Mesothelial cell of epicardium (in vitro differentiated cells): ENCODE measurements around the gene PQBP1. TPM values are rescaled to one million over a fixed set of nuclear protein-coding genes. Genes with fewer than 3 reads are reported as not detected.

Experiments
- DNase-seq, 2 experiments: peaks; one replicate each; pipeline ENCODE4 v3.0.0; 2021; ENCODE audit warnings: low spot score in 2 of 2; ENCODE audit not compliant: unreplicated experiment in 2 of 2
- H3K27ac Mint-ChIP-seq: 2 replicates; pipeline ENCODE4 v1.8.0; 2021; ENCODE audit warnings: mixed read lengths
- H3K27me3 Mint-ChIP-seq: 2 replicates; pipeline ENCODE4 v1.8.0; 2021; ENCODE audit warnings: low read depth, mixed read lengths
- H3K36me3 Mint-ChIP-seq: 2 replicates; pipeline ENCODE4 v1.8.0; 2021; ENCODE audit warnings: mixed read lengths
- H3K4me1 Mint-ChIP-seq: 2 replicates; pipeline ENCODE4 v1.8.0; 2021; ENCODE audit warnings: mixed read lengths
- H3K4me3 Mint-ChIP-seq: 2 replicates; pipeline ENCODE4 v1.8.0; 2021; ENCODE audit warnings: mild to moderate bottlenecking, moderate library complexity, mixed read lengths
- H3K9me3 Mint-ChIP-seq: 2 replicates; pipeline ENCODE4 v1.8.0; 2021; ENCODE audit warnings: mixed read lengths
- CTCF ChIP-seq: fragments of 200-600 bp; sonication (generic); IDR thresholded peaks from one replicate; pipeline ENCODE4 v1.5.0; 2021; ENCODE audit warnings: antibody characterized with exemption; ENCODE audit not compliant: unreplicated experiment
- total RNA-seq: library from RNA; stranded (reverse); gene quantifications from 3 replicates; pipeline ENCODE4 v1.2.1, GENCODE V29; 2021

PQBP1 gene
- total RNA-seq, 1 donor from 2014 or later, result 62.2 TPM

- no peak for DNase-seq
- H3K27ac Mint-ChIP-seq, result no peak overlapping the region
Observed at GRCh38 chrX:48920718-48921104, 23.0 kb downstream of the PQBP1 start.

DNA sequence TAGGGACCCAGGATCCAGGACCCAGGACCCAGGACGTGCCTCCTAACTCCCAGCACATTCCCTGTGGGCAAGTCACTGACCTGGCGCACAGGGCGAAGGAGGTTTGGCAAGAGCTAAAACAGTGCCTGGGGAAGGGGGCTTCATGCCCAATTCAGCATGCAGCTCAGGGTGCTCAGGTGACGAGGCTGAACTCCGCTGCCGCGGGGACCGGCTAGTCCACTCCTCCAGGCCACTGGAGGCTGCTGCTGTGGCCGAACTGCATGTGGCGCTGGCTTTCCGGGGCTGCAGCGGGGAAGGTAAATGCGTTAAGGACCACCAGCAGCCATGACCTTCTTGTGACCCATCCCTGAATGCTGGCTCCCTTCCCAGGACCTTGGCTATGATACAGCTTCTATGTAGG lies 26.0 kb downstream of the PQBP1 start:
- Mint-ChIP-seq H3K4me1 (peaks cover 7% of the 10 kb centered on the region), H3K27ac (no peak overlapping the region)

More at GRCh38 chrX:48920718-48921104, 23.0 kb downstream of the PQBP1 start:
- Mint-ChIP-seq H3K9me3 (peaks cover 6% of the 10 kb centered on the region), H3K36me3 (peaks cover 12% of the 10 kb centered on the region), H3K4me1 (peaks cover 22% of the 10 kb centered on the region), H3K27me3 (no peaks in the 10 kb centered on the region), H3K4me3 (no peak overlapping the region)
- no peak for TF ChIP-seq CTCF

DNA sequence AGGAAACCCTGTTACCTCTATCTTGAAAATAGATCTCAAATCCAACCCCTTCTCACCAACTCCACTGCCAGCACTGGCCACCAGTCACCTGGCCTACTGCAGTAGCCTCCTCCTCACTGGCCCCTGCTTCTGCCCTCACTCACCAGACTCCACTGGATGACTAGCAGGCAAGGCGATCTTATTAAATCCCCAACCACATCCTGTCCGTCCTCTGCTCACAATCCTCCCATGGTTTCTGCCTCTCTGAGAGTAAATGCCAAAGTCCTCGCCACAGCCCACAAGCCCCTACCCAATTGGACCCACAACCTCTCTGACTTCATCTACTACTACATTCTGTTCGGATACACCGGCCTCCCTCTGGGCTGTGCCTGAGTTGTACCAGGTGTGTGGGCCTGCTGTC lies 26.5 kb downstream of the PQBP1 start:
- H3K4me3 Mint-ChIP-seq, result no peak overlapping the region
- H3K36me3 Mint-ChIP-seq, result peaks cover 15% of the 10 kb centered on the region
- H3K27ac Mint-ChIP-seq, result no peak overlapping the region
- peaks cover 7% of the 10 kb centered on the region for H3K4me1 Mint-ChIP-seq
- peaks cover 6% of the 10 kb centered on the region for H3K9me3 Mint-ChIP-seq
- H3K27me3 Mint-ChIP-seq, result no peaks in the 10 kb centered on the region
- DNase-seq, result no peak
- no peak for TF ChIP-seq CTCF

More for the DNA sequence above, 26.0 kb downstream of the PQBP1 start:
- Mint-ChIP-seq H3K27me3 (no peaks in the 10 kb centered on the region), H3K36me3 (peaks cover 15% of the 10 kb centered on the region), H3K9me3 (peaks cover 6% of the 10 kb centered on the region), H3K4me3 (no peak overlapping the region)
- TF ChIP-seq CTCF, result no peak
- DNase-seq, result no peak

DNA sequence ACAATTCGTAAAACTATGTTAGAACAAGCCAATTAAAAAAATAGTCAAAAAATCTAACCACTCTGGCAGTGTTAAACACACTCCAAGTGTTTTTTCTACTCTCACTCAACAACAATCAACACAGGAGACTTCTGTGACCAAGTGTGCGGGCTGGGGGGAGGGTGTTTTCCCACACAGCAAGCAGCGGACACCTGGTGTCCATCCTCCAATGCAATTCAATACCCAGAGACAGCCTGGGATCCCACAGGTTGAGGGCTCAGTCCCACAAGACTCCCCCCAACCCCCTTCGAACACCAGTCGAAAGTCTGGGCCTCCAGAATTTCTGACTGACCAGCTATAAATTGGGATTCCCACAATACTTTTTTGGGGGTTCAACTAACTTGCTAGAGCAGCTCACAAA lies 29.4 kb downstream of the PQBP1 start:
- Mint-ChIP-seq H3K9me3 (peaks cover 14% of the 10 kb centered on the region), H3K27me3 (no peaks in the 10 kb centered on the region), H3K27ac (no peak overlapping the region), H3K36me3 (peaks cover 22% of the 10 kb centered on the region), H3K4me3 (no peak overlapping the region), H3K4me1 (no peaks in the 10 kb centered on the region)
- TF ChIP-seq CTCF, result no peak
- DNase-seq, result no peak

GRCh38 chrX:48927736-48928382 lies 30.1 kb downstream of the PQBP1 start:
- DNase-seq, result no peak
- Mint-ChIP-seq H3K9me3 (peaks cover 16% of the 10 kb centered on the region), H3K4me3 (no peak overlapping the region), H3K27me3 (no peaks in the 10 kb centered on the region), H3K36me3 (peaks cover 24% of the 10 kb centered on the region), H3K27ac (no peak overlapping the region), H3K4me1 (no peaks in the 10 kb centered on the region)
- TF ChIP-seq CTCF, result no peak
